HuH-7 (cell line): ENCODE measurements around the gene RBM44.
"Not testable (repeated sequence)": the region's sequence is repeated elsewhere in the genome, so short reads cannot be mapped to it uniquely, and the experiment has no call there.

Experiments used
- DNase-seq: peaks from one replicate; pipeline ENCODE4 v3.0.0; 2011; ENCODE audit warnings: low spot score

Gene RBM44

DNA sequence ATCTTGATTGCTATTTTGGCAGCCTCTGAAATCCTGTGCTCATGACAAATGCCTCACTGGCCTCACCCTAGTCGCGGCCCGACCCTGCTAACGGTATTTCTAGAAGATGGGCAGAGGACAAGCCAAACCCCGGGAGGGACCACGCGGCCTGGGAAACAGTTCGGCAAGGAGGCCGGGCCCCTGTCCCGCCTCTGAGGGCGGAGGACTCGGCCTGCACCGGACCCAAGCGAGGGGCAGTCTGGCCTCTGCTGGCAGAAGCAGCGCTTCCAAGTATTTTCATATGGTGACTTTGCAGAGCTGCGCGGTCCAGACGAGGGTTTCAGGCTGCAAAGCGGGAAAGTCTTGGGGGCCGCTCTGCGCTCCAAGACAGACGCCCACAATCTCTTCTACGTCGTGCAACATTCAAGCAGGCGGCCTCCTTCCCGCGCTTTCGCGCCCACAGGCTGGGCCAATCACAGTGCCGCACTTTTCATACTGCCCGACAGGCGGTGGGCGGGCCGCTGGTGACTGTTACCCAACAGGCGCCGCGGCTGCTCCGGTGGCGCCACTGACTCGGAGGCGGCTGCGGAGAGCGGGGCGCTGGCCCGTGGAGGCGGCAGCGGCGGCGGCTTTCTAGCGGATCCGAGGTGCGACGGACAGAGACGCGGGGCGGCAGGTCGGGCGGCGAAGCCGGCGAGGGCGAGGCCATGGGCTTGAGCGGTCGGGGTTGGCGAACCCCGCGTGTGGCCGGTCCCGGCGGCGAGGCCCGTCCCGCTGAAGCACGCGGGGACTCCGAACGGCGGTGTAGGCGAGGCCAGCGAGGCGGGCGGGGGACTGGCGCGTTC, at the start of gene RBM44:
Gene RBM44, plus strand, starts transcription at position 544 of the 824 bp plus-strand sequence. CDS start 14,831 bp downstream, outside the sequence.
- no peak for DNase-seq

GRCh38 chr2:237749002-237749401, 49.6 kb upstream of the RBM44 start:
- no peak for DNase-seq

- no peak for DNase-seq
Measured at GRCh38 chr2:237749961-237750360, 48.6 kb upstream of the RBM44 start.

- not testable (repeated sequence) for DNase-seq
Measured at GRCh38 chr2:237750441-237750840, 48.1 kb upstream of the RBM44 start.

DNA sequence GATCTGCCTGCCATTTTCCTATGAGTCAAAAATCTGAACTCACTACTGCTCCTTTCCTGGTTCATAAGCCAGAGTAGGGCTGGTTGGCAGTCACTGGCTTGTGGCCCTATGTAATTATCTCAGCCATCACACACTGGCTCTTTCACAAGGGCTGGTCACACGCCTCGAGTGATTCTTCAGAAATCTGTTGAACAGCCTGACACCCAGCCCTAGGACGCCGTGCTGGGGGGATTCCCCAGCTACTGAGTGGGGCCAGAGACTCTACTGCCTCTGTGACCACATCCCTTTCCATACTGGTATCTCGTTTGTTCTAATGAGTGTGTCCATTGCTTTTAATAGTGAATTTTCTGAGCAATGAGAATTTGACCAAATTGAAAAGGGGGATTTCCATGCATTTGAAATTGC, 45.8 kb upstream of the RBM44 start:
- no peak for DNase-seq

DNA sequence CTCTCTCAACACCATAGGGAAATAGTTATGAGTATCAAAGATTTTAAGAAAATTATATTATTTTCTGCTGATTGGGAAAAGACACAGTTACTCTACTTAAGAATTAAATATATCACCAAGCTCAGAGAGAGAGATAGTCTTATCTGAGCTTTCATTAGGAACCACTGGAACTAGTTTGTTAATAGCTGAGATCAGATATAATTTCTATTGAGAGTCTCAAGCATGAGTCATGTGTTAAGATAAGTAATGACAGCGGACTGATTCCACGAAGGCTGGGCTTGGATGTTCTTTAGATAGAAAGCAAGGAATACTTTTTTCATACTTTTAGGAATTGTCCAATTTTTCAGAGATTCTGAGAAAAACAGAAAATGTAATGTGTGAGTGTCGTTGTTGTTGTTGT, 44.4 kb upstream of the RBM44 start:
- no peak for DNase-seq

DNA sequence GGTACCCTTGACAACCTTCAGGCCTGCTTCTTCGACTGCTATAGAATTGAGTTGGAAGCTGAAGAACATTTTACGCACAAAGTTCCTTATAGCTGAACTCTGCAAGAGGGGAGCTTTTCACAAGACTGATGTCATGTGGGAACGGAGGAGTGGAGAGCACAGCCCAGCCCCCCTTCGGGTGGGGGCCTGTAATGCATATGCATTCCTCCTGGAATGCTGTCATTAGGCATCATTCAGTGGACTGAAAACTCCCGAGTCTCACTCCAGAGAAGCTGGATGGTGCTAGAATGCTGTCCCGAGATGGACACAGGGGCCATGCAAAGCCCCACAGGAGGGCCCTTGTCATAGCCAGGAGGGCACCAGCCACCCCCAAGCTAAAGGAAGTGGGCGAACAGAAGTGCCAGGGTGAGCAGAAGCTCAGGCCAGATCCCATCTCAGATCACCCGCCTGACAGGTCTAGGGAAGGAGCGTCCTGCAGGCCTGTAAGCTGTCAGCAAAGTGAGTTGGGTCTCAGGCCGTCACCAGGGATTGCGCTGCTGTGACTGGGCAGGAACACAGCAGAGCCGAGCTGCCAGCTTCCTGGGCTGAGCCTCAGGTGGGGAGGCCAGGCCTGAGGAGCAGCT, 43.8 kb upstream of the RBM44 start:
- DNase-seq: no peak

GRCh38 chr2:237757616-237758015, 41.0 kb upstream of the RBM44 start:
- no peak for DNase-seq

- DNase-seq: no peak
Measured at GRCh38 chr2:237758185-237758584, 40.4 kb upstream of the RBM44 start.

GRCh38 chr2:237759176-237759575, 39.4 kb upstream of the RBM44 start:
- no peak for DNase-seq

- no peak for DNase-seq
Measured at GRCh38 chr2:237760506-237761502, 37.8 kb upstream of the RBM44 start.

- not testable (repeated sequence) for DNase-seq
Measured at GRCh38 chr2:237762291-237763182, 36.0 kb upstream of the RBM44 start.

DNA sequence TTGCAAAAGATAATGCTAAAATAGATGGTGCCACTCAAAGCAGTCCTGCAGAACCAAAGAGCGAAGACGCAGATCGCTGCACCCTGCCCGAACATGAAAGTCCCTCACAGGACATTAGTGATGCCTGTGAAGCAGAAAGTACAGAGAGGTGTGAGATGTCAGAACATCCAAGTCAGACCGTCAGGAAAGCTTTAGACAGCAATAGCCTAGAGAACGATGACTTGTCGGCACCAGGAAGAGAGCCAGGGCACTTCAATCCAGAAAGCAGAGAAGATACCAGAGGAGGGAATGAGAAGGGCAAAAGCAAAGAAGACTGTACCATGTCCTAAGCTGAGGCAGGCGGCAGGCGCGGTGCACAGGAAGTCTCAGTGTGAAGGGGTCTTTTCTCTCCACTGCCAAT, 34.8 kb upstream of the RBM44 start:
- no peak for DNase-seq

DNA sequence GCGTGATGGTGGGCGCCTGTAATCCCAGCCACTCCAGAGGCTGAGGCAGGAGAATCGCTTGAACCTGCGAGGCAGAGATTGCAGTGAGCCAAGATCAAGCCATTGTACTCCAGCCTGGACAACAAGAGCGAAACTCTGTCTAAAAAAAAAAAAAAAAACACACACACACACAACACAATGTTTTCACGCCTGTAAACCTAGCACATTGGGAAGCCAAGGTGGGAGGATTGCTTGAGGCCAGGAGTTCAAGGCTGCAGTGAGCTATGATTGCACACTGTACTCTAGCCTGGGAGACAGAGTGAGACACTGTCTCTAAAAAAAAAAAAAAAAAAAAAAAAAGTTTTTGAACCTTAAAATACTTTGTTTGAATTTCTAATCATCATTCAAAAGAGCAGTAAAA, 33.5 kb upstream of the RBM44 start:
- not testable (repeated sequence) for DNase-seq

GRCh38 chr2:237765875-237766274, 32.7 kb upstream of the RBM44 start:
- no peak for DNase-seq

- DNase-seq: no peak
Measured at GRCh38 chr2:237766340-237766739, 32.2 kb upstream of the RBM44 start.

DNA sequence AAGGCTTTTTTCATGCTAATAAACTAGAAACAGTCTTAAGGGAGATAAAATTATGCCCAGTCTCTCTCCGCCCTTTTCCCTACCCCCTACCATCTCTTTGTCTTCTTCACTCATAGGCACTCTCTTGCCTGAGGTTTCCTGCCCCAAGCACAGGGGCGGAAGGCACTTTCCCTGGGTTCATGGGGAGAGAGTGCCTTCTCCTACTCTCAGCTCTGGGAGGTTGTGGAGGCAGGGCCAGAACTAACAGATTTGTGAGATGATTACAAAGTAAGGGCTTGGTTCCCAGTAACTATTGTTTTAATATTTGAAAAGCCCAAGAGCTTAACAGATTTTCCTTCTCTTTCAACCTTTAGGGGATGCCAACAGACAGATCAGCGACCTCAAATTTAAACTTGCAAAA, 26.1 kb upstream of the RBM44 start:
- DNase-seq: no peak

- DNase-seq: no peak
Measured at GRCh38 chr2:237773826-237774225, 24.8 kb upstream of the RBM44 start.

DNA sequence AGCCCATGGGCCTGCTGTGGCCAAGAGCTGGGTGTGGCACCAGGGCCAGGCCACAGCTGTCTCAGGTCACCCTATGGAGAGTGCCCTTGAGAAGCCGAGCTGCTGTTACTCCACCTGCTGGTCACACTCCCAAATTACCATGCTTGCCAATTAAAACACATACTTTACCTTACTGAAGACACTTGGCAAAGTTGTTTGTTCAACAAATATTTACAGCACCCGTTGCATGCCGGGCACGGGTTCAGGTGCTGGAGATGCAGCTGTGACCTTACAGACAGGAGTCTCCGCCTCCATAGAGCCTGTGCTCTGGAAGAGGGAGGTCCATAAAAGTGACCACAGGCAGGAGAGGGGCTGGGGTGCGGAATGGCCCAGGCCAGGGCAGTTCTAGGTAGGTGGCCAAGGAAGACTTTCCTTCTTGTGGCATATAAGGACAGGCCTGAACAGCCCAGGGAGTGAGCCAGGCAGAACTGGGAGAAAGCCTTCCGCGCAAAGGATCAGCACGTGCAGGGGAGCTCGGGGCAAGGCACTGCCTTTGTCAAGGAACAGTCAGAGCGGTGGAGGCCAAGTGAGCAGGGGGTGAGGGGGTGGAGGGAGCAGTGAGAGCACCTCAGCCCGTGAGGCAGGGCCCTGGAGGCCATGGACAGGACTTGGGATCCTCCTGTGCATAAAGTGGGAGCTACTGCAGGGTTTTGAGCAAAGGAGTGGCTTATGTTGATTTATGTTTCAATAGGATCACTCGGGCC, 23.6 kb upstream of the RBM44 start:
- peak; percentile 77 for DNase-seq

DNA sequence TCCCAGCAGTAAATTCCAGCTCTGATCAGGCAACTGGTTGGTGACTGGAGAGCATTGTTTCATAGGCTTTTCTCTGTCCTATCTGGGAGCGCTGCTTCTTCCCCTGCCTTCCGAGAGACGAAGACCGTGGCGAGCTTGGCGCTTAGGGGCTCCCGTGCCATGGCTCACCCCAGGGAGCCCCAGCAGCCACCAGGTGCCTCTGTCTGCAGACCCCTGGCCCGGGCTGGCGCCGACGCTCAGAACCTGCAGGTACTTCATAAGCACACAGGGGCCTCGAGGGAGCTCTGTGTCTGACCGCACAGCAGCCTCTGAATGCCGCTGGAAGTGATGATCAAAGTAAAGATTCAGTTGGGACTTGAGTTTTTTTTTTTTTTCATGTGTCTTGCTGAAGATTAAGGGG, 19.1 kb upstream of the RBM44 start:
- no peak for DNase-seq

DNA sequence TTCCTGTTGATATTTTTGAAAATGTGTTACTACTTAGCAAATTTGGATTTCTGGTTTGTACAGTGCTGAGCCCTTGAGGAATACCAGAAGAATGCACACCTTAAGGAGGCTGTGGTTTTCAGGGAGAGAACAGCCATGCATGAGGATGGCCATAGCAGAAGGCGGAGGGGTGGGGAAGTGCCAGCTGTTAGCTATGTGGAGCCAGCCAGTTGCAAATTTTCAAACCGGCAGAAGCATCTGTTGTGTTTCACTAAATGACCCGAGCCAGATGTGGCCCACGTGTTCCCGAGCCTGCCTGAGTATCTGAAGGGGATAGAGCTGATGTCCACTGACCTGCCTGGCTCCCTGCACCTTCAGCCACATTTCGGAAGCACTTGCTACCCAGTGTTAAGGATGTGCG, 16.4 kb upstream of the RBM44 start:
- DNase-seq: no peak
